OCI-LY7 (cell line): ENCODE data around the gene EFHD1. TPM values are rescaled to one million over a fixed set of nuclear protein-coding genes. Genes with fewer than 3 reads are reported as not detected.

Source experiments
- BruUV-seq: library from RNA; stranded (reverse); fragments of 400-500 nt; replicated peaks from 2 replicates; lab custom pipeline; 2021; lab: Mats Ljungman, UMichigan
- CTCF ChIA-PET: fragments of 300-600 bp; sonication (Branson Sonifier 250); formaldehyde crosslinking; loops from one replicate; lab custom pipeline; 2022; ENCODE audit warnings: antibody characterized with exemption; ENCODE audit not compliant: unreplicated experiment; lab: Charles Lee
- POLR2A ChIA-PET: fragments of 300-600 bp; sonication (Branson Sonifier 250); formaldehyde crosslinking; loops from one replicate; lab custom pipeline; 2022; ENCODE audit warnings: antibody characterized with exemption; lab: Charles Lee
- DNase-seq: peaks from one replicate; pipeline ENCODE4 v3.0.0-alpha.2; 2015; ENCODE audit warnings: low spot score
- H2AFZ ChIP-seq: fragments of 200-600 bp; sonication (generic), shearing (Covaris generic); 2 replicates; pipeline ENCODE4 v1.6.1; 2014; ENCODE audit warnings: mild to moderate bottlenecking, antibody characterized with exemption, low read length, moderate library complexity
- H3K27ac ChIP-seq: fragments of 200-600 bp; sonication (generic); 2 replicates; pipeline ENCODE4 v1.5.1; 2014; ENCODE audit warnings: mixed run types, low read depth, mild to moderate bottlenecking, moderate library complexity, low read length, inconsistent platforms; ENCODE audit not compliant: poor library complexity, severe bottlenecking
- H3K36me3 ChIP-seq: fragments of 200-600 bp; sonication (generic); 2 replicates; pipeline ENCODE4 v1.6.1; 2014; ENCODE audit warnings: mild to moderate bottlenecking, antibody characterized with exemption, low read length, moderate library complexity, mixed read lengths; ENCODE audit not compliant: insufficient read depth
- H3K4me1 ChIP-seq: fragments of 200-600 bp; sonication (generic); 2 replicates; pipeline ENCODE4 v1.5.1; 2014; ENCODE audit warnings: mild to moderate bottlenecking, low read length; ENCODE audit not compliant: insufficient read depth, poor library complexity, severe bottlenecking
- H3K4me2 ChIP-seq: fragments of 200-600 bp; sonication (generic); 2 replicates; pipeline ENCODE4 v1.6.1; 2014; ENCODE audit warnings: mild to moderate bottlenecking, low read length
- H3K4me3 ChIP-seq: fragments of 200-600 bp; sonication (generic); 2 replicates; pipeline ENCODE4 v1.5.1; 2014; ENCODE audit warnings: mild to moderate bottlenecking, low read depth, low read length; ENCODE audit not compliant: poor library complexity, severe bottlenecking
- H3K79me2 ChIP-seq: fragments of 200-600 bp; sonication (generic); 2 replicates; pipeline ENCODE4 v1.6.1; 2016; ENCODE audit warnings: low read depth, mild to moderate bottlenecking, low read length, moderate library complexity, mixed read lengths; ENCODE audit not compliant: insufficient read depth
- H3K9me2 ChIP-seq: fragments of 200-600 bp; sonication (generic); 2 replicates; pipeline ENCODE4 v1.6.1; 2016; ENCODE audit warnings: mild to moderate bottlenecking, low read length, mixed read lengths; ENCODE audit not compliant: insufficient read depth
- H3K9me3 ChIP-seq: fragments of 200-600 bp; sonication (generic); 2 replicates; pipeline ENCODE4 v1.6.1; 2014; ENCODE audit warnings: mild to moderate bottlenecking, mixed run types, low read length, mixed read lengths
- H4K20me1 ChIP-seq: fragments of 200-600 bp; sonication (generic); 2 replicates; pipeline ENCODE4 v1.6.1; 2014; ENCODE audit warnings: mild to moderate bottlenecking, antibody characterized with exemption, low read length, moderate library complexity, mixed read lengths; ENCODE audit not compliant: insufficient read depth
- CTCF ChIP-seq: fragments of 200-600 bp; sonication (generic); conservative IDR thresholded peaks from 2 replicates; pipeline ENCODE4 v1.5.1; 2014; ENCODE audit warnings: mild to moderate bottlenecking, antibody characterized with exemption, low read length, moderate library complexity, mixed read lengths
- EZH2phosphoT487 ChIP-seq: fragments of 200-600 bp; sonication (generic); IDR thresholded peaks from 2 replicates; pipeline ENCODE4 v1.6.1; 2018; ENCODE audit warnings: low read depth, borderline replicate concordance, mild to moderate bottlenecking, mixed run types, antibody characterized with exemption, low read length, moderate library complexity, mixed read lengths
- intact Hi-C: fragments of 100-400 bp; cut with micrococcal nuclease; formaldehyde crosslinking; loops from one replicate; pipeline ENCODE4 v1.10.0; 2022; ENCODE audit not compliant: unreplicated experiment
- total RNA-seq, 2 experiments: library from RNA; depleted of rRNA in 1 of 2; stranded (reverse); fragments of >200 nt in 1 of 2; shearing (Covaris generic) in 1 of 2; gene quantifications; 2 replicates each; pipeline ENCODE4 v1.2.3, GENCODE V29; 2014 to 2022

The EFHD1 gene
- total RNA-seq, 2 experiments from 2014 or later, result not detected

- Histone ChIP-seq H3K4me1 (peaks cover under 1% of the 10 kb centered on the region), H3K4me3 (no peak overlapping the region), H3K4me2 (no peak overlapping the region), H3K9me3 (no peaks in the 10 kb centered on the region), H3K79me2 (no peaks in the 10 kb centered on the region), H4K20me1 (no peaks in the 10 kb centered on the region), H2AFZ (no peak overlapping the region), H3K9me2 (no peaks in the 10 kb centered on the region), H3K36me3 (peaks cover 5% of the 10 kb centered on the region; the same call in 1 of the 2 replicates), H3K27ac (no peak overlapping the region)
- BruUV-seq, result no TSS peak
- TF ChIP-seq EZH2phosphoT487, result no peak
- TF ChIP-seq CTCF, result no peak
- POLR2A ChIA-PET, result interaction anchor here (0.7 to 1.0 kb wide), 2 partner anchors 12 to 79 kb away, joined by 3 read pairs; no protein-coding TSS in a partner anchor
- intact Hi-C loops, result no loop called here
- CTCF ChIA-PET, result no interaction called here
- DNase-seq, result no peak
These were observed 46.4 kb upstream of the EFHD1 start for GRCh38 chr2:232586943-232587505.

GRCh38 chr2:232587512-232587911, 45.9 kb upstream of the EFHD1 start:
- Histone ChIP-seq H2AFZ (no peak overlapping the region), H3K9me2 (no peaks in the 10 kb centered on the region), H3K27ac (no peak overlapping the region), H3K36me3 (no peaks in the 10 kb centered on the region), H3K4me2 (no peak overlapping the region), H3K79me2 (no peaks in the 10 kb centered on the region), H4K20me1 (no peaks in the 10 kb centered on the region), H3K4me1 (no peaks in the 10 kb centered on the region), H3K9me3 (no peaks in the 10 kb centered on the region), H3K4me3 (no peak overlapping the region)
- intact Hi-C loops, result no loop called here
- BruUV-seq, result no TSS peak
- DNase-seq, result no peak
- ChIA-PET CTCF (no interaction called here), POLR2A (interaction anchor here (0.7 to 1.0 kb wide), 2 partner anchors 12 to 79 kb away, joined by 3 read pairs; no protein-coding TSS in a partner anchor)
- TF ChIP-seq EZH2phosphoT487, result no peak
- TF ChIP-seq CTCF, result no peak

GRCh38 chr2:232588031-232588430, 45.4 kb upstream of the EFHD1 start:
- BruUV-seq, result no TSS peak
- TF ChIP-seq CTCF (no peak), EZH2phosphoT487 (no peak)
- no peaks in the 10 kb centered on the region for H3K9me3 ChIP-seq
- no peak for DNase-seq
- H3K79me2 ChIP-seq, result no peaks in the 10 kb centered on the region
- no peak overlapping the region for H3K4me3 ChIP-seq
- H3K4me2 ChIP-seq, result no peak overlapping the region
- ChIA-PET CTCF (no interaction called here), POLR2A (no interaction called here)
- no peaks in the 10 kb centered on the region for H4K20me1 ChIP-seq
- no peak overlapping the region for H3K27ac ChIP-seq
- intact Hi-C loops, result no loop called here
- H3K9me2 ChIP-seq, result no peaks in the 10 kb centered on the region
- no peak overlapping the region for H2AFZ ChIP-seq
- no peaks in the 10 kb centered on the region for H3K4me1 ChIP-seq
- H3K36me3 ChIP-seq, result no peaks in the 10 kb centered on the region
